H1 (cell line): Measurements from ENCODE around the gene MFAP4. TPM values are rescaled to one million over a fixed set of nuclear protein-coding genes. Genes with fewer than 3 reads are reported as not detected.

Experiments
- CTCF ChIA-PET: fragments of 300-600 bp; sonication (Branson Sonifier 250); formaldehyde crosslinking; loops from one replicate; lab custom pipeline; 2021; ENCODE audit not compliant: partially characterized antibody; lab: Charles Lee
- POLR2A ChIA-PET: fragments of 300-600 bp; sonication (Branson Sonifier 250); formaldehyde crosslinking; loops from one replicate; lab custom pipeline; 2021; ENCODE audit warnings: inconsistent platforms; ENCODE audit not compliant: partially characterized antibody; lab: Charles Lee
- DNase-seq, 2 experiments: peaks; one replicate each; pipeline versions ENCODE4 v3.0.0 to v3.0.0-alpha.2; 2010 to 2022; ENCODE audit warnings: low spot score in 2 of 2, low read depth in 1 of 2, mixed read lengths in 1 of 2
- FAIRE-seq: peaks from 2 replicates; lab custom pipeline; 2011; peaks lifted over from hg19 to GRCh38; lab: Jason Lieb, UNC
- H2AFZ ChIP-seq: 2 replicates; pipeline ENCODE4 v1.8.1; 2012; ENCODE audit warnings: low read length, inconsistent platforms
- H2AK5ac ChIP-seq: 2 replicates; pipeline ENCODE4 v1.6.1; 2013; ENCODE audit warnings: low read depth, low read length
- H2BK120ac ChIP-seq: replicated peaks from 2 replicates; pipeline ENCODE3; 2013; ENCODE audit warnings: low read depth, low read length, inconsistent platforms
- H2BK12ac ChIP-seq: 2 replicates; pipeline ENCODE4 v1.6.1; 2013; ENCODE audit warnings: low read depth, low read length
- H2BK15ac ChIP-seq: 2 replicates; pipeline ENCODE4 v1.6.1; 2013; ENCODE audit warnings: low read length
- H2BK20ac ChIP-seq: 2 replicates; pipeline ENCODE4 v1.6.1; 2013; ENCODE audit warnings: low read length
- H2BK5ac ChIP-seq: 2 replicates; pipeline ENCODE4 v1.6.1; 2013; ENCODE audit warnings: low read depth, low read length
- H3K14ac ChIP-seq: 2 replicates; pipeline ENCODE4 v1.6.1; 2013; ENCODE audit warnings: inconsistent platforms; ENCODE audit not compliant: insufficient read length
- H3K18ac ChIP-seq: 2 replicates; pipeline ENCODE4 v1.6.1; 2013; ENCODE audit warnings: low read length; ENCODE audit errors: extremely low read depth
- H3K23ac ChIP-seq: 2 replicates; pipeline ENCODE4 v1.6.1; 2013; ENCODE audit warnings: inconsistent platforms; ENCODE audit not compliant: insufficient read length
- H3K23me2 ChIP-seq: 2 replicates; pipeline ENCODE4 v1.6.1; 2013; ENCODE audit warnings: low read depth, low read length
- H3K27ac ChIP-seq: 2 replicates; pipeline ENCODE4 v1.6.1; 2011; ENCODE audit warnings: low read depth, low read length, inconsistent platforms
- H3K27me3 ChIP-seq, 4 experiments: replicated peaks in 1 of 4; 1 replicate in 1 of 4; 2 replicates in 3 of 4; pipeline versions ENCODE4 v1.6.1 to v1.8.1; 2011 to 2013; ENCODE audit warnings: low read length in 3 of 4, mild to moderate bottlenecking in 3 of 4, inconsistent platforms in 2 of 4, mixed read lengths in 2 of 4, moderate library complexity in 1 of 4; ENCODE audit not compliant: control insufficient read depth in 3 of 4, insufficient read depth in 3 of 4; ENCODE audit errors: extremely low read depth in 1 of 4
- H3K36me3 ChIP-seq, 4 experiments: 2 replicates each; pipeline versions ENCODE4 v1.6.1 to v1.8.1; 2011 to 2013; ENCODE audit warnings: mild to moderate bottlenecking in 4 of 4, low read length in 3 of 4, moderate library complexity in 2 of 4, control low read depth in 1 of 4, inconsistent platforms in 1 of 4; ENCODE audit not compliant: insufficient read depth in 4 of 4, control insufficient read depth in 2 of 4
- H3K4ac ChIP-seq: replicated peaks from 2 replicates; pipeline ENCODE3; 2013; ENCODE audit warnings: low read length, low read depth, mixed read lengths, inconsistent platforms; ENCODE audit not compliant: insufficient read length
- H3K4me1 ChIP-seq, 4 experiments: replicated peaks in 1 of 4; 1 replicate in 1 of 4; 2 replicates in 3 of 4; pipeline versions ENCODE4 v1.6.1 to v1.8.1; 2011 to 2013; ENCODE audit warnings: low read length in 3 of 4, inconsistent platforms in 2 of 4, mixed read lengths in 1 of 4; ENCODE audit not compliant: insufficient read depth in 4 of 4, control insufficient read depth in 3 of 4
- H3K4me2 ChIP-seq, 2 experiments: 2 replicates each; pipeline versions ENCODE4 v1.6.1 to v1.8.1; 2011 to 2013; ENCODE audit warnings: low read depth in 2 of 2, low read length in 2 of 2, control low read depth in 1 of 2, inconsistent platforms in 1 of 2, mild to moderate bottlenecking in 1 of 2; ENCODE audit not compliant: insufficient read depth in 1 of 2
- H3K4me3 ChIP-seq, 4 experiments: fragments of 200-600, 300-600 bp in 1 of 4; sonication (generic), shearing (Covaris generic), sonication (Bioruptor Twin) in 1 of 4; 2 replicates each; pipeline versions ENCODE4 v1.5.1 to v1.8.1; 2011 to 2016; ENCODE audit warnings: low read length in 4 of 4, low read depth in 3 of 4, control low read depth in 2 of 4, inconsistent platforms in 2 of 4, mild to moderate bottlenecking in 2 of 4, mixed read lengths in 1 of 4, moderate library complexity in 1 of 4; ENCODE audit not compliant: insufficient read depth in 2 of 4; ENCODE audit errors: extremely low read depth in 1 of 4
- H3K56ac ChIP-seq: replicated peaks from 2 replicates; pipeline ENCODE3; 2013; ENCODE audit warnings: low read depth, mild to moderate bottlenecking, mixed read lengths, low read length, inconsistent platforms; ENCODE audit not compliant: insufficient read length
- H3K79me1 ChIP-seq: 2 replicates; pipeline ENCODE4 v1.6.1; 2013; ENCODE audit warnings: low read depth, low read length, control low read depth
- H3K79me2 ChIP-seq, 2 experiments: 2 replicates each; pipeline versions ENCODE4 v1.6.1 to v1.8.1; 2012 to 2013; ENCODE audit warnings: low read length in 2 of 2, mild to moderate bottlenecking in 2 of 2, inconsistent platforms in 1 of 2; ENCODE audit not compliant: insufficient read depth in 2 of 2, control insufficient read depth in 1 of 2
- H3K9ac ChIP-seq, 4 experiments: replicated peaks in 1 of 4; 1 replicate in 1 of 4; 2 replicates in 3 of 4; pipeline versions ENCODE4 v1.6.1 to v1.8.1; 2011 to 2013; ENCODE audit warnings: low read depth in 3 of 4, low read length in 3 of 4, control low read depth in 2 of 4, mild to moderate bottlenecking in 2 of 4, moderate library complexity in 2 of 4, inconsistent platforms in 1 of 4; ENCODE audit errors: extremely low read depth in 1 of 4
- H3K9me3 ChIP-seq, 2 experiments: 2 replicates each; pipeline versions ENCODE4 v1.6.1 to v1.8.1; 2012 to 2013; ENCODE audit warnings: mild to moderate bottlenecking in 2 of 2, moderate library complexity in 2 of 2, control low read depth in 1 of 2, inconsistent platforms in 1 of 2, low read depth in 1 of 2, low read length in 1 of 2, mixed read lengths in 1 of 2; ENCODE audit not compliant: insufficient read depth in 2 of 2
- H4K20me1 ChIP-seq, 2 experiments: replicated peaks in 1 of 2; 2 replicates each; pipeline versions ENCODE3 to v1.8.1; 2011 to 2013; ENCODE audit warnings: inconsistent platforms in 2 of 2, low read length in 2 of 2, mild to moderate bottlenecking in 1 of 2; ENCODE audit not compliant: insufficient read depth in 2 of 2, control insufficient read depth in 1 of 2
- H4K5ac ChIP-seq: 2 replicates; pipeline ENCODE4 v1.6.1; 2013; ENCODE audit warnings: low read length, low read depth, mixed read lengths, inconsistent platforms; ENCODE audit not compliant: insufficient read length
- H4K8ac ChIP-seq: 2 replicates; pipeline ENCODE4 v1.8.0; 2013; ENCODE audit warnings: mild to moderate bottlenecking, moderate library complexity, low read length, inconsistent platforms; ENCODE audit not compliant: insufficient read depth; ENCODE audit errors: extremely low read depth
- H4K91ac ChIP-seq: replicated peaks from 2 replicates; pipeline ENCODE3; 2013; ENCODE audit warnings: low read length, mixed read lengths, inconsistent platforms; ENCODE audit not compliant: insufficient read length
- POLR2AphosphoS5 ChIP-seq: IDR thresholded peaks from 2 replicates; pipeline ENCODE4 v1.6.1; 2011; ENCODE audit warnings: low read depth, low read length
- WGBS, 2 experiments: shearing (Covaris generic) in 1 of 2; methylation state at CpG; one replicate each; pipeline versions ENCODE4 v1.1.6 to v1.1.7; 2013 to 2015; ENCODE audit warnings: low lambda C conversion rate in 2 of 2, mixed read lengths in 2 of 2, inconsistent platforms in 1 of 2, low coverage in 1 of 2, missing lambda C conversion rate in 1 of 2; ENCODE audit not compliant: insufficient replicate concordance in 2 of 2, insufficient coverage in 1 of 2, insufficient read length in 1 of 2; ENCODE audit errors: extremely low coverage in 1 of 2, missing lambda C conversion rate in 1 of 2; 5-methylcytosine and 5-hydroxymethylcytosine counted together
- polyA plus RNA-seq, 7 experiments: library from polyadenylated mRNA; depleted of rRNA in 3 of 7; stranded (reverse) in 5 of 7; unstranded in 2 of 7; fragments of >200 nt in 5 of 7; fragments of 200-250 nt in 2 of 7; gene quantifications; 1 replicate in 5 of 7; 2 replicates in 1 of 7; 4 replicates in 1 of 7; pipeline versions ENCODE4 v1.2.1 to v1.2.3, GENCODE V29; 2011 to 2013; ENCODE audit warnings: missing spikeins in 2 of 7, mixed read lengths in 2 of 7
- total RNA-seq: library from RNA; stranded (reverse); fragmentation: NEBNext Ultra II Directional; extraction: Animal tissue kit (Norgen Biotek cat#: 25700); gene quantifications from 2 replicates; pipeline ENCODE4 v1.2.1, GENCODE V29; 2021

Gene MFAP4
- total and polyA plus RNA-seq, 2 of the 8 experiments (the other 6 are each of a cell fraction or from before 2014, with no cell fraction given) = 3.1 to 3.6 TPM

GRCh38 chr17:19412510-19412909, 25.5 kb upstream of the MFAP4 start:
- no peak for FAIRE-seq
- Histone ChIP-seq H3K9ac (no peak overlapping the region), H3K4me2 (no peak overlapping the region)

More at GRCh38 chr17:19412510-19412909, 25.5 kb upstream of the MFAP4 start:
- no peaks in the 10 kb centered on the region for H3K9me3 ChIP-seq
- no peaks in the 10 kb centered on the region for H3K79me1 ChIP-seq
- peaks cover 0 to 4% (median 0%) of the 10 kb centered on the region in 4 experiments; a peak in 1 of 7 replicates for H3K27me3 ChIP-seq
- H3K36me3 ChIP-seq = no peaks in the 10 kb centered on the region
- H3K14ac ChIP-seq = no peak overlapping the region
- no peak for TF ChIP-seq POLR2AphosphoS5
- H3K79me2 ChIP-seq = no peaks in the 10 kb centered on the region
- no peak overlapping the region for H2BK15ac ChIP-seq
- H4K5ac ChIP-seq = no peak overlapping the region
- no peak overlapping the region for H2AFZ ChIP-seq
- H3K27ac ChIP-seq = no peak overlapping the region
- no peak overlapping the region for H2AK5ac ChIP-seq
- no peak overlapping the region for H3K4me3 ChIP-seq
- POLR2A ChIA-PET = interaction anchor here (0.6 to 1.1 kb wide), 2 partner anchors 16 to 171 kb away, joined by 3 to 4 read pairs; no protein-coding TSS in a partner anchor
- H3K18ac ChIP-seq = no peak overlapping the region
- peaks cover 0 to 13% (median 6%) of the 10 kb centered on the region in 4 experiments; a peak in 4 of 7 replicates for H3K4me1 ChIP-seq
- no peak overlapping the region for H2BK5ac ChIP-seq
- no peak for DNase-seq
- H3K56ac ChIP-seq = no peak overlapping the region
- no peaks in the 10 kb centered on the region for H4K20me1 ChIP-seq
- H4K8ac ChIP-seq = no peak overlapping the region
- no peak overlapping the region for H3K4ac ChIP-seq
- H2BK20ac ChIP-seq = no peak overlapping the region
- no peak overlapping the region for H3K23ac ChIP-seq
- WGBS, 2 experiments = 91% methylated on average over 16 of the region's 16 CpGs; no CpG with 5 or more reads in 1 of the 2 experiments
- no peak overlapping the region for H2BK120ac ChIP-seq
- H3K23me2 ChIP-seq = no peaks in the 10 kb centered on the region
- H4K91ac ChIP-seq = no peak overlapping the region
- CTCF ChIA-PET = interaction anchor here (1.4 to 3.5 kb wide), 5 partner anchors 10 to 48 kb away, joined by 4 to 7 read pairs (median 5); no protein-coding TSS in a partner anchor
- no peak overlapping the region for H2BK12ac ChIP-seq
